Ovary (tissue), 3 donors: Measurements from ENCODE around the gene PTGS1.
"Not testable (repeated sequence)": the region's sequence is repeated elsewhere in the genome, so short reads cannot be mapped to it uniquely, and the experiment has no call there.

ENCODE experiments used
- CTCF ChIP-seq, 3 donors: fragments of 450-650 bp in 2 of 3; fragments of 200-600 bp in 1 of 3; IDR thresholded peaks; one replicate each; pipeline versions ENCODE4 v1.5.1 to v1.8.0; 2016 to 2022; ENCODE audit warnings: antibody characterized with exemption in 3 of 3, mild to moderate bottlenecking in 1 of 3
- EP300 ChIP-seq: sonication (generic); formaldehyde crosslinking; IDR thresholded peaks from one replicate; pipeline ENCODE4 v1.6.1; 2017; ENCODE audit warnings: antibody characterized with exemption
- POLR2A ChIP-seq: fragments of 450-650 bp; IDR thresholded peaks from one replicate; pipeline ENCODE4 v1.6.1; 2017; ENCODE audit warnings: antibody characterized with exemption, mild to moderate bottlenecking, moderate library complexity
- donor health status: DM: no; HTN: no; CAD: no.

GRCh38 chr9:122324665-122325064, 46.2 kb upstream of the PTGS1 start:
- not testable (repeated sequence) for TF ChIP-seq CTCF (IDR thresholded peaks at IDR 0.05); POLR2A; EP300
